Liver (tissue), 9 donors: ENCODE results near the gene METTL4. TPM values are rescaled to one million over a fixed set of nuclear protein-coding genes. Genes with fewer than 3 reads are reported as not detected.

ENCODE experiments used
- DNase-seq: peaks from one replicate; pipeline ENCODE4 v3.0.0-alpha.2; 2017; ENCODE audit warnings: low spot score
- H3K27ac ChIP-seq, 2 donors: one replicate each; pipeline ENCODE4 v1.7.0; 2013; ENCODE audit warnings: inconsistent platforms in 2 of 2, low read length in 2 of 2, control low read depth in 1 of 2, low read depth in 1 of 2, mild to moderate bottlenecking in 1 of 2
- H3K27me3 ChIP-seq, 4 donors: one replicate each; pipeline versions ENCODE4 v1.6.1 to v1.7.0; 2013; ENCODE audit warnings: low read length in 3 of 4, inconsistent platforms in 1 of 4, mild to moderate bottlenecking in 1 of 4, moderate library complexity in 1 of 4; ENCODE audit not compliant: control insufficient read depth in 4 of 4, insufficient read depth in 4 of 4
- H3K36me3 ChIP-seq, 4 donors: one replicate each; pipeline versions ENCODE4 v1.6.1 to v1.7.0; 2013; ENCODE audit warnings: low read length in 3 of 4, mild to moderate bottlenecking in 3 of 4, low read depth in 1 of 4, moderate library complexity in 1 of 4; ENCODE audit not compliant: control insufficient read depth in 4 of 4, insufficient read depth in 3 of 4
- H3K4me1 ChIP-seq, 4 donors: one replicate each; pipeline versions ENCODE4 v1.6.1 to v1.7.0; 2013; ENCODE audit warnings: low read length in 3 of 4, mild to moderate bottlenecking in 3 of 4, moderate library complexity in 1 of 4; ENCODE audit not compliant: control insufficient read depth in 4 of 4, insufficient read depth in 4 of 4
- H3K4me3 ChIP-seq, 3 donors: one replicate each; pipeline versions ENCODE4 v1.6.1 to v1.7.0; 2013; ENCODE audit warnings: low read length in 3 of 3, control low read depth in 1 of 3, low read depth in 1 of 3, mild to moderate bottlenecking in 1 of 3
- H3K9ac ChIP-seq, 2 donors: one replicate each; pipeline ENCODE4 v1.7.0; 2013; ENCODE audit warnings: low read length in 2 of 2, mild to moderate bottlenecking in 2 of 2, moderate library complexity in 2 of 2, control low read depth in 1 of 2, low read depth in 1 of 2
- H3K9me3 ChIP-seq, 4 donors: one replicate each; pipeline versions ENCODE4 v1.6.1 to v1.7.0; 2013; ENCODE audit warnings: low read length in 3 of 4; ENCODE audit not compliant: control insufficient read depth in 4 of 4
- EGR1 ChIP-seq, 2 donors: IDR thresholded peaks; 2 replicates each; pipeline ENCODE4 v1.6.1; 2016 to 2018; ENCODE audit warnings: antibody characterized with exemption in 2 of 2, low read depth in 2 of 2
- FOXA1 ChIP-seq: IDR thresholded peaks from 2 replicates; pipeline ENCODE4 v1.6.1; 2016; ENCODE audit warnings: antibody characterized with exemption
- FOXA2 ChIP-seq: IDR thresholded peaks from 2 replicates; pipeline ENCODE4 v1.6.1; 2016; ENCODE audit warnings: antibody characterized with exemption
- GABPA ChIP-seq, 2 donors: IDR thresholded peaks in 1 of 2; conservative IDR thresholded peaks in 1 of 2; 2 replicates each; pipeline ENCODE4 v1.6.1; 2016; ENCODE audit warnings: antibody characterized with exemption in 2 of 2, mild to moderate bottlenecking in 1 of 2, moderate library complexity in 1 of 2
- HNF4A ChIP-seq, 2 donors: conservative IDR thresholded peaks; 2 replicates each; pipeline ENCODE4 v1.6.1; 2016; ENCODE audit warnings: antibody characterized with exemption in 2 of 2, mild to moderate bottlenecking in 2 of 2
- HNF4G ChIP-seq: IDR thresholded peaks from 2 replicates; pipeline ENCODE4 v1.6.1; 2016; ENCODE audit warnings: antibody characterized with exemption
- JUND ChIP-seq, 2 donors: IDR thresholded peaks; 2 replicates each; pipeline ENCODE4 v1.6.1; 2016; ENCODE audit warnings: antibody characterized with exemption in 2 of 2
- NR2F2 ChIP-seq: IDR thresholded peaks from 2 replicates; pipeline ENCODE4 v1.6.1; 2016; ENCODE audit warnings: antibody characterized with exemption
- RAD21 ChIP-seq, 2 donors: IDR thresholded peaks; 2 replicates each; pipeline ENCODE4 v1.6.1; 2016; ENCODE audit warnings: antibody characterized with exemption in 2 of 2, mild to moderate bottlenecking in 2 of 2
- RXRA ChIP-seq, 2 donors: IDR thresholded peaks; 2 replicates each; pipeline ENCODE4 v1.6.1; 2017 to 2018; ENCODE audit warnings: antibody characterized with exemption in 2 of 2, mild to moderate bottlenecking in 1 of 2
- SP1 ChIP-seq: IDR thresholded peaks from 2 replicates; pipeline ENCODE4 v1.6.1; 2018; ENCODE audit warnings: antibody characterized with exemption, mild to moderate bottlenecking
- TAF1 ChIP-seq: conservative IDR thresholded peaks from 2 replicates; pipeline ENCODE4 v1.6.1; 2016; ENCODE audit warnings: antibody characterized with exemption, mild to moderate bottlenecking
- YY1 ChIP-seq: IDR thresholded peaks from 2 replicates; pipeline ENCODE4 v1.6.1; 2016; ENCODE audit warnings: antibody characterized with exemption, mild to moderate bottlenecking
- WGBS: extraction: QIAGEN DNeasy Blood & Tissue Kit; methylation state at CpG from one replicate; pipeline ENCODE4 v1.1.7; 2013; 5-methylcytosine and 5-hydroxymethylcytosine counted together
- polyA plus RNA-seq, 2 donors: library from polyadenylated mRNA; stranded (reverse) in 1 of 2; unstranded in 1 of 2; fragments of 200-250 nt in 1 of 2; fragments of >200 nt in 1 of 2; fragmentation: Nextera tagmentation in 1 of 2; extraction: Ambion mirVana in 1 of 2; gene quantifications; one replicate each; pipeline versions ENCODE4 v1.2.1 to v1.2.3, GENCODE V29; 2013 to 2015
- total RNA-seq, 2 donors: library from RNA; depleted of rRNA; stranded (reverse); fragments of >200 nt; gene quantifications; one replicate each; pipeline ENCODE4 v1.2.3, GENCODE V29; 2014
- TF ChIP-seq, protein P1 (sequence below): IDR thresholded peaks from 2 replicates; pipeline ENCODE4 v1.6.1; 2016; ENCODE audit warnings: antibody characterized with exemption
- TF ChIP-seq, protein P2 (sequence below): IDR thresholded peaks from 2 replicates; pipeline ENCODE4 v1.6.1; 2016; ENCODE audit warnings: antibody characterized with exemption
- TF ChIP-seq, protein P3 (sequence below): IDR thresholded peaks from 2 replicates; pipeline ENCODE4 v1.6.1; 2016; ENCODE audit warnings: antibody characterized with exemption
- TF ChIP-seq, protein P4 (sequence below): fragments of 150-350 bp; IDR thresholded peaks from 2 replicates; pipeline ENCODE4 v1.5.1; 2017; ENCODE audit warnings: improper control_type of control experiment, low read depth, low read length; ENCODE audit not compliant: missing input control
- TF ChIP-seq, protein P5 (sequence below): IDR thresholded peaks from 2 replicates; pipeline ENCODE4 v1.6.1; 2016; ENCODE audit warnings: antibody characterized with exemption, mild to moderate bottlenecking
- donor health status: healthy.
- donor health status: healthy.
- donor health status: healthy.
- donor health status: healthy.
- donor health status: healthy.

The METTL4 gene
- total and polyA plus RNA-seq, 4 donors = 1.9 to 13.9 (median 3.5) TPM

DNA sequence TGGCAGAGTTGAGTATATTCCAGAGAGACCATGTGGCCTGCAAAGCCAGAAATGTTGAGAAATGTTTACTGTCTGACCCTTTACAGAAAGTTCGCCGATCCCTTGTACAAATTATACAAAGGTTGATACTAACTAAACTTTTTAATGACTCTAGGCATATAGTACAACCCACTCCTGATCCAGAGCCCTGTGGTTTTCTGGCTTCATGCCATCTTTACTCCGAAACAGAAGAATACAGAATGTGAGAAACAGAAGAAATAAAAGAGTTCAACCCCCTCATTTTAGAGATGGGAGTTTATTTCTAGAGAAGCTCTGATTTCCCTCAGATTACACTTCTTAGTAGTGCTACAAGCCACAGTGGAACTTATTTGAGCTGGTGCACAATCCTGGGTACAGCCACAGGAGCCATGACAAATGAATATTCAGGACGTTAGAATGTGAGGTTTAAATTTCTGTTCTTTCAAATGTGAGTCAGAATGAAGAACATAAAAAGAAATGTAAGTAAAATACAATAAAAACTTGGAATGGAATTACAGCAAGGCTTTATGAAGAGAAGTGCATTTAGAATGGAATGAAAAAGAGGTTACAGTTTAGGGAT, 46.2 kb upstream of the METTL4 start:
- Histone ChIP-seq H3K4me1 (no peaks in the 10 kb centered on the region), H3K36me3 (no peaks in the 10 kb centered on the region), H3K27ac (no peak overlapping the region), H3K9me3 (no peaks in the 10 kb centered on the region), H3K9ac (no peak overlapping the region), H3K27me3 (no peaks in the 10 kb centered on the region), H3K4me3 (no peak overlapping the region)
- TF ChIP-seq FOXA1 = no peak
- no peak for TF ChIP-seq HNF4A (conservative IDR thresholded peaks at IDR 0.05)
- TF ChIP-seq, protein P1, sequence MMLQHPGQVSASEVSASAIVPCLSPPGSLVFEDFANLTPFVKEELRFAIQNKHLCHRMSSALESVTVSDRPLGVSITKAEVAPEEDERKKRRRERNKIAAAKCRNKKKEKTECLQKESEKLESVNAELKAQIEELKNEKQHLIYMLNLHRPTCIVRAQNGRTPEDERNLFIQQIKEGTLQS = no peak
- TF ChIP-seq NR2F2 = no peak
- TF ChIP-seq FOXA2 = no peak
- TF ChIP-seq YY1 = no peak
- no peak for TF ChIP-seq GABPA (IDR thresholded peaks at IDR 0.05 in 1 of 2, conservative IDR thresholded peaks at IDR 0.05 in 1 of 2)
- TF ChIP-seq, protein P2, sequence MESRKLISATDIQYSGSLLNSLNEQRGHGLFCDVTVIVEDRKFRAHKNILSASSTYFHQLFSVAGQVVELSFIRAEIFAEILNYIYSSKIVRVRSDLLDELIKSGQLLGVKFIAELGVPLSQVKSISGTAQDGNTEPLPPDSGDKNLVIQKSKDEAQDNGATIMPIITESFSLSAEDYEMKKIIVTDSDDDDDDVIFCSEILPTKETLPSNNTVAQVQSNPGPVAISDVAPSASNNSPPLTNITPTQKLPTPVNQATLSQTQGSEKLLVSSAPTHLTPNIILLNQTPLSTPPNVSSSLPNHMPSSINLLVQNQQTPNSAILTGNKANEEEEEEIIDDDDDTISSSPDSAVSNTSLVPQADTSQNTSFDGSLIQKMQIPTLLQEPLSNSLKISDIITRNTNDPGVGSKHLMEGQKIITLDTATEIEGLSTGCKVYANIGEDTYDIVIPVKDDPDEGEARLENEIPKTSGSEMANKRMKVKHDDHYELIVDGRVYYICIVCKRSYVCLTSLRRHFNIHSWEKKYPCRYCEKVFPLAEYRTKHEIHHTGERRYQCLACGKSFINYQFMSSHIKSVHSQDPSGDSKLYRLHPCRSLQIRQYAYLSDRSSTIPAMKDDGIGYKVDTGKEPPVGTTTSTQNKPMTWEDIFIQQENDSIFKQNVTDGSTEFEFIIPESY = no peak
- TF ChIP-seq JUND (IDR thresholded peaks at IDR 0.05) = no peak
- TF ChIP-seq, protein P3, sequence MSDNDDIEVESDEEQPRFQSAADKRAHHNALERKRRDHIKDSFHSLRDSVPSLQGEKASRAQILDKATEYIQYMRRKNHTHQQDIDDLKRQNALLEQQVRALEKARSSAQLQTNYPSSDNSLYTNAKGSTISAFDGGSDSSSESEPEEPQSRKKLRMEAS = no peak
- TF ChIP-seq TAF1 = no peak
- TF ChIP-seq RAD21 (IDR thresholded peaks at IDR 0.05) = no peak
- TF ChIP-seq RXRA (IDR thresholded peaks at IDR 0.05) = no peak
- no peak for TF ChIP-seq SP1
- TF ChIP-seq, protein P4, sequence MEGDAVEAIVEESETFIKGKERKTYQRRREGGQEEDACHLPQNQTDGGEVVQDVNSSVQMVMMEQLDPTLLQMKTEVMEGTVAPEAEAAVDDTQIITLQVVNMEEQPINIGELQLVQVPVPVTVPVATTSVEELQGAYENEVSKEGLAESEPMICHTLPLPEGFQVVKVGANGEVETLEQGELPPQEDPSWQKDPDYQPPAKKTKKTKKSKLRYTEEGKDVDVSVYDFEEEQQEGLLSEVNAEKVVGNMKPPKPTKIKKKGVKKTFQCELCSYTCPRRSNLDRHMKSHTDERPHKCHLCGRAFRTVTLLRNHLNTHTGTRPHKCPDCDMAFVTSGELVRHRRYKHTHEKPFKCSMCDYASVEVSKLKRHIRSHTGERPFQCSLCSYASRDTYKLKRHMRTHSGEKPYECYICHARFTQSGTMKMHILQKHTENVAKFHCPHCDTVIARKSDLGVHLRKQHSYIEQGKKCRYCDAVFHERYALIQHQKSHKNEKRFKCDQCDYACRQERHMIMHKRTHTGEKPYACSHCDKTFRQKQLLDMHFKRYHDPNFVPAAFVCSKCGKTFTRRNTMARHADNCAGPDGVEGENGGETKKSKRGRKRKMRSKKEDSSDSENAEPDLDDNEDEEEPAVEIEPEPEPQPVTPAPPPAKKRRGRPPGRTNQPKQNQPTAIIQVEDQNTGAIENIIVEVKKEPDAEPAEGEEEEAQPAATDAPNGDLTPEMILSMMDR = no peak
- no peak for TF ChIP-seq HNF4G
- TF ChIP-seq EGR1 (IDR thresholded peaks at IDR 0.05; ENCODE audit: low read depth in 2 of 2) = no peak
- TF ChIP-seq, protein P5, sequence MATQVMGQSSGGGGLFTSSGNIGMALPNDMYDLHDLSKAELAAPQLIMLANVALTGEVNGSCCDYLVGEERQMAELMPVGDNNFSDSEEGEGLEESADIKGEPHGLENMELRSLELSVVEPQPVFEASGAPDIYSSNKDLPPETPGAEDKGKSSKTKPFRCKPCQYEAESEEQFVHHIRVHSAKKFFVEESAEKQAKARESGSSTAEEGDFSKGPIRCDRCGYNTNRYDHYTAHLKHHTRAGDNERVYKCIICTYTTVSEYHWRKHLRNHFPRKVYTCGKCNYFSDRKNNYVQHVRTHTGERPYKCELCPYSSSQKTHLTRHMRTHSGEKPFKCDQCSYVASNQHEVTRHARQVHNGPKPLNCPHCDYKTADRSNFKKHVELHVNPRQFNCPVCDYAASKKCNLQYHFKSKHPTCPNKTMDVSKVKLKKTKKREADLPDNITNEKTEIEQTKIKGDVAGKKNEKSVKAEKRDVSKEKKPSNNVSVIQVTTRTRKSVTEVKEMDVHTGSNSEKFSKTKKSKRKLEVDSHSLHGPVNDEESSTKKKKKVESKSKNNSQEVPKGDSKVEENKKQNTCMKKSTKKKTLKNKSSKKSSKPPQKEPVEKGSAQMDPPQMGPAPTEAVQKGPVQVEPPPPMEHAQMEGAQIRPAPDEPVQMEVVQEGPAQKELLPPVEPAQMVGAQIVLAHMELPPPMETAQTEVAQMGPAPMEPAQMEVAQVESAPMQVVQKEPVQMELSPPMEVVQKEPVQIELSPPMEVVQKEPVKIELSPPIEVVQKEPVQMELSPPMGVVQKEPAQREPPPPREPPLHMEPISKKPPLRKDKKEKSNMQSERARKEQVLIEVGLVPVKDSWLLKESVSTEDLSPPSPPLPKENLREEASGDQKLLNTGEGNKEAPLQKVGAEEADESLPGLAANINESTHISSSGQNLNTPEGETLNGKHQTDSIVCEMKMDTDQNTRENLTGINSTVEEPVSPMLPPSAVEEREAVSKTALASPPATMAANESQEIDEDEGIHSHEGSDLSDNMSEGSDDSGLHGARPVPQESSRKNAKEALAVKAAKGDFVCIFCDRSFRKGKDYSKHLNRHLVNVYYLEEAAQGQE = no peak
- DNase-seq = no peak
- WGBS = 64% methylated on average over 4 of the region's 4 CpGs
